Sigmoid colon (tissue), 7 donors: ENCODE measurements around the gene RAB31. TPM values are rescaled to one million over a fixed set of nuclear protein-coding genes. Genes with fewer than 3 reads are reported as not detected.

Experiments used
- DNase-seq: peaks from one replicate; pipeline ENCODE4 v3.0.0-alpha.2; 2019
- H3K27ac ChIP-seq, 4 donors: fragments of 200-600 bp; sonication (generic); one replicate each; pipeline ENCODE4 v1.5.1; 2016 to 2019; ENCODE audit warnings: mild to moderate bottlenecking in 1 of 4
- H3K27me3 ChIP-seq, 3 donors: fragments of 200-600 bp; sonication (generic); one replicate each; pipeline ENCODE4 v1.5.1; 2019; ENCODE audit warnings: mild to moderate bottlenecking in 1 of 3
- H3K36me3 ChIP-seq, 4 donors: fragments of 200-600 bp; sonication (generic); one replicate each; pipeline ENCODE4 v1.5.1; 2016 to 2019
- H3K4me1 ChIP-seq, 4 donors: fragments of 200-600 bp; sonication (generic); one replicate each; pipeline ENCODE4 v1.5.1; 2017 to 2019
- H3K4me3 ChIP-seq, 4 donors: fragments of 200-600 bp; sonication (generic); one replicate each; pipeline ENCODE4 v1.5.1; 2017 to 2019; ENCODE audit warnings: mild to moderate bottlenecking in 2 of 4, moderate library complexity in 1 of 4
- H3K9me3 ChIP-seq, 4 donors: fragments of 200-600 bp in 3 of 4; sonication (generic) in 3 of 4; one replicate each; pipeline versions ENCODE4 v1.5.1 to v1.6.1; 2013 to 2019
- CTCF ChIP-seq, 4 experiments: fragments of 450-650 bp in 3 of 4; fragments of 200-600 bp in 1 of 4; IDR thresholded peaks; one replicate each; pipeline ENCODE4 v1.5.1; 2016 to 2019; ENCODE audit warnings: antibody characterized with exemption in 4 of 4, mild to moderate bottlenecking in 3 of 4, moderate library complexity in 2 of 4
- EP300 ChIP-seq, 4 donors: sonication (generic); formaldehyde crosslinking; IDR thresholded peaks; one replicate each; pipeline ENCODE4 v1.6.1; 2017; ENCODE audit warnings: antibody characterized with exemption in 4 of 4
- POLR2A ChIP-seq, 2 donors: fragments of 450-650 bp; IDR thresholded peaks; one replicate each; pipeline ENCODE4 v1.6.1; 2016; ENCODE audit warnings: antibody characterized with exemption in 2 of 2, mild to moderate bottlenecking in 2 of 2, moderate library complexity in 2 of 2
- POLR2AphosphoS5 ChIP-seq, 4 donors: sonication (generic); formaldehyde crosslinking; IDR thresholded peaks; one replicate each; pipeline ENCODE4 v1.6.1; 2017; ENCODE audit warnings: antibody characterized with exemption in 4 of 4
- WGBS, 2 donors: extraction: QIAGEN DNeasy Blood & Tissue Kit; methylation state at CpG; one replicate each; pipeline ENCODE4 v1.1.7; 2013; 5-methylcytosine and 5-hydroxymethylcytosine counted together
- intact Hi-C: fragments of 100-400 bp; cut with DNase I; formaldehyde crosslinking; loops from one replicate; pipeline ENCODE4 v1.15.1; 2023
- polyA plus RNA-seq, 3 donors: library from polyadenylated mRNA; stranded (reverse); fragments of 200-250 nt; gene quantifications; one replicate each; pipeline ENCODE4 v1.2.3, GENCODE V29; 2013
- total RNA-seq, 4 donors: library from RNA; depleted of rRNA; stranded (reverse); fragments of >200 nt; gene quantifications; one replicate each; pipeline ENCODE4 v1.1.0, GENCODE V29; 2016
- donor health status: healthy with polysubstance abuse.
- donor health status: Bipolar disorder and iron deficiency.
- donor health status: healthy.

RAB31 gene
- total and polyA plus RNA-seq, 7 donors = 16.2 to 74.6 (median 52.0) TPM

GRCh38 chr18:9841752-9842151 is 133.7 kb downstream of the RAB31 start:
- no peak for TF ChIP-seq POLR2A (IDR thresholded peaks at IDR 0.05)
- TF ChIP-seq EP300 (IDR thresholded peaks at IDR 0.05) = no peak
- TF ChIP-seq CTCF (IDR thresholded peaks at IDR 0.05) = no peak
- TF ChIP-seq POLR2AphosphoS5 (IDR thresholded peaks at IDR 0.05) = no peak
- H3K27ac ChIP-seq = peak overlapping the region in 3 of 4 donors; percentile 25 to 66 (median 61)
- H3K36me3 ChIP-seq = peaks cover 0 to 8% (median 0%) of the 10 kb centered on the region in 4 donors
- peaks cover 0 to 51% (median 39%) of the 10 kb centered on the region in 4 donors for H3K4me1 ChIP-seq
- 81 to 94% methylated on average over 4 of the region's 4 CpGs for WGBS, 2 donors
- intact Hi-C loops = loop anchor here (5.0 kb wide), 1 partner anchor 134 kb away; the partner anchor contains the start of gene RAB31
- no peak for DNase-seq
- H3K9me3 ChIP-seq = no peaks in the 10 kb centered on the region
- no peaks in the 10 kb centered on the region for H3K27me3 ChIP-seq
- H3K4me3 ChIP-seq = no peak overlapping the region

GRCh38 chr18:9842448-9842847 is 134.3 kb downstream of the RAB31 start:
- TF ChIP-seq CTCF (IDR thresholded peaks at IDR 0.05) = no peak
- TF ChIP-seq POLR2AphosphoS5 (IDR thresholded peaks at IDR 0.05) = no peak
- no peak for DNase-seq
- H3K4me1 ChIP-seq = peaks cover 0 to 54% (median 44%) of the 10 kb centered on the region in 4 donors
- no peaks in the 10 kb centered on the region for H3K9me3 ChIP-seq
- no peak overlapping the region for H3K4me3 ChIP-seq
- H3K27ac ChIP-seq = peak overlapping the region in 2 of 4 donors; percentile 25 to 66
- H3K27me3 ChIP-seq = no peaks in the 10 kb centered on the region
- H3K36me3 ChIP-seq = peaks cover 0 to 8% (median 0%) of the 10 kb centered on the region in 4 donors
- WGBS, 2 donors = 95 to 96% methylated on average over 6 of the region's 6 CpGs
- intact Hi-C loops = loop anchor here (5.0 kb wide), 1 partner anchor 135 kb away; the partner anchor contains the start of gene RAB31

- TF ChIP-seq CTCF (IDR thresholded peaks at IDR 0.05) (no peak), POLR2AphosphoS5 (IDR thresholded peaks at IDR 0.05) (no peak), EP300 (IDR thresholded peaks at IDR 0.05) (no peak), POLR2A (IDR thresholded peaks at IDR 0.05) (no peak)
- Histone ChIP-seq H3K36me3 (peaks cover 0 to 8% (median 0%) of the 10 kb centered on the region in 4 donors), H3K27me3 (no peaks in the 10 kb centered on the region), H3K4me1 (peaks cover 0 to 50% (median 50%) of the 10 kb centered on the region in 4 donors), H3K27ac (peak overlapping the region in 1 of 4 donors; percentile 63), H3K4me3 (no peak overlapping the region), H3K9me3 (no peaks in the 10 kb centered on the region)
- DNase-seq = no peak
- intact Hi-C loops = no loop called here
- 84 to 86% methylated on average over 3 of the region's 3 CpGs for WGBS, 2 donors
Measured at GRCh38 chr18:9845256-9845655, 137.2 kb downstream of the RAB31 start.

GRCh38 chr18:9846162-9846925 is 138.2 kb downstream of the RAB31 start:
- Histone ChIP-seq H3K27ac (peak overlapping the region; percentile 58 to 75 (median 64)), H3K4me1 (peaks cover 0 to 50% (median 46%) of the 10 kb centered on the region in 4 donors), H3K36me3 (peaks cover 0 to 8% (median 0%) of the 10 kb centered on the region in 4 donors), H3K27me3 (no peaks in the 10 kb centered on the region), H3K9me3 (no peaks in the 10 kb centered on the region), H3K4me3 (no peak overlapping the region)
- intact Hi-C loops = no loop called here
- no peak for TF ChIP-seq CTCF (IDR thresholded peaks at IDR 0.05)
- TF ChIP-seq POLR2AphosphoS5 (IDR thresholded peaks at IDR 0.05) = no peak
- WGBS, 2 donors = 72 to 81% methylated on average over 10 of the region's 10 CpGs
- no peak for DNase-seq
